Stimulated activated CD8-positive, alpha-beta memory T cell treated with anti-CD3 and anti-CD28 coated beads, Interleukin-12 subunit alpha, Interleukin-12 subunit beta, amount 100 ng/mL, for 24 hours (primary cell): ENCODE data around the gene ZNF579.
"Not testable (repeated sequence)": the region's sequence is repeated elsewhere in the genome, so short reads cannot be mapped to it uniquely, and the experiment has no call there.

Source experiments
- DNase-seq: peaks from one replicate; pipeline ENCODE4 v3.0.0-alpha.2; 2020; ENCODE audit errors: extremely low read depth

Gene ZNF579

GRCh38 chr19:55540619-55541018 is 40.0 kb downstream of the ZNF579 start:
- DNase-seq: no peak

- DNase-seq: no peak
Measured at GRCh38 chr19:55539090-55539984, 41.3 kb downstream of the ZNF579 start.

GRCh38 chr19:55538132-55538531 is 42.5 kb downstream of the ZNF579 start:
- no peak for DNase-seq

- no peak for DNase-seq
Measured at GRCh38 chr19:55537741-55538111, 42.9 kb downstream of the ZNF579 start.

GRCh38 chr19:55536951-55537740 is 43.5 kb downstream of the ZNF579 start, which contains the start of gene SBK2:
TSS of gene SBK2 (minus strand) at chr19:55537133. CDS start at chr19:55536294, 839 bp downstream.
- DNase-seq: no peak

- DNase-seq: no peak
Measured at GRCh38 chr19:55536366-55536765, 44.3 kb downstream of the ZNF579 start.

- no peak for DNase-seq
Measured at GRCh38 chr19:55535965-55536350, 44.7 kb downstream of the ZNF579 start.

- no peak for DNase-seq
Measured at GRCh38 chr19:55535173-55535964, 45.3 kb downstream of the ZNF579 start.

GRCh38 chr19:55534280-55534679 is 46.4 kb downstream of the ZNF579 start:
- DNase-seq: not testable (repeated sequence)

GRCh38 chr19:55530996-55531395 is 49.7 kb downstream of the ZNF579 start:
- no peak for DNase-seq

GRCh38 chr19:55529636-55530234 is 50.9 kb downstream of the ZNF579 start:
- no peak for DNase-seq

GRCh38 chr19:55528030-55528803 is 52.4 kb downstream of the ZNF579 start:
- no peak for DNase-seq

- no peak for DNase-seq
Measured at GRCh38 chr19:55527197-55528029, 53.2 kb downstream of the ZNF579 start.
